GM23338 (cell line): ENCODE measurements around the gene DNAJC1. TPM values are rescaled to one million over a fixed set of nuclear protein-coding genes. Genes with fewer than 3 reads are reported as not detected.

ENCODE experiments used
- ATAC-seq: fragments of 200-7000 bp; cut with Tn5 transposase; 3 replicates; pipeline ENCODE4 v1.9.1; 2020
- DNase-seq: peaks from one replicate; pipeline ENCODE4 v3.0.0-alpha.2; 2015; ENCODE audit warnings: low spot score
- H2AFZ ChIP-seq: fragments of 200-600 bp; sonication (generic); 2 replicates; pipeline ENCODE4 v1.8.0; 2016; ENCODE audit warnings: antibody characterized with exemption, mild to moderate bottlenecking, moderate library complexity
- H3F3A ChIP-seq: fragments of 200-600 bp; sonication (generic); replicated peaks from 2 replicates; pipeline ENCODE4 v1.8.0; 2017; ENCODE audit warnings: antibody characterized with exemption, mixed run types, low read depth
- H3K27ac ChIP-seq: fragments of 200-600 bp; sonication (generic); 2 replicates; pipeline ENCODE4 v1.6.1; 2016; ENCODE audit warnings: low read depth
- H3K27me3 ChIP-seq: fragments of 200-600 bp; sonication (generic); 2 replicates; pipeline ENCODE4 v1.8.0; 2016; ENCODE audit warnings: mild to moderate bottlenecking, mixed run types, moderate library complexity; ENCODE audit not compliant: insufficient read depth
- H3K36me3 ChIP-seq: fragments of 200-600 bp; sonication (generic); 2 replicates; pipeline ENCODE4 v1.8.0; 2016; ENCODE audit warnings: mild to moderate bottlenecking; ENCODE audit not compliant: insufficient read depth
- H3K4me1 ChIP-seq: fragments of 200-600 bp; sonication (generic); 2 replicates; pipeline ENCODE4 v1.8.0; 2016; ENCODE audit warnings: mild to moderate bottlenecking, moderate library complexity; ENCODE audit not compliant: insufficient read depth
- H3K4me2 ChIP-seq: fragments of 200-600 bp; sonication (generic); 2 replicates; pipeline ENCODE4 v1.7.1; 2017; ENCODE audit warnings: mixed run types
- H3K4me3 ChIP-seq: fragments of 200-600 bp; sonication (generic); 2 replicates; pipeline ENCODE4 v1.6.1; 2016; ENCODE audit warnings: mixed run types
- H3K79me2 ChIP-seq: fragments of 200-600 bp; sonication (generic); replicated peaks from 2 replicates; pipeline ENCODE4 v1.8.0; 2017; ENCODE audit warnings: mild to moderate bottlenecking; ENCODE audit not compliant: insufficient read depth
- H3K9me2 ChIP-seq: fragments of 200-600 bp; sonication (generic); 2 replicates; pipeline ENCODE4 v1.8.0; 2017; ENCODE audit not compliant: insufficient read depth
- H4K20me1 ChIP-seq: fragments of 200-600 bp; sonication (generic); replicated peaks from 2 replicates; pipeline ENCODE4 v1.8.0; 2017; ENCODE audit warnings: mild to moderate bottlenecking; ENCODE audit not compliant: insufficient read depth
- H3K27ac Mint-ChIP-seq: 2 replicates; pipeline ENCODE4 v1.8.0; 2020; ENCODE audit warnings: inconsistent platforms, mild to moderate bottlenecking, moderate library complexity, mixed read lengths
- H3K27me3 Mint-ChIP-seq: 3 replicates; pipeline ENCODE4 v1.8.0; 2022; ENCODE audit warnings: low read depth, mild to moderate bottlenecking, moderate library complexity, mixed read lengths, inconsistent platforms; ENCODE audit not compliant: insufficient read depth, poor library complexity
- H3K36me3 Mint-ChIP-seq: 3 replicates; pipeline ENCODE4 v1.8.0; 2021; ENCODE audit warnings: low read depth, mild to moderate bottlenecking, inconsistent platforms, moderate library complexity, mixed read lengths
- H3K4me1 Mint-ChIP-seq: 3 replicates; pipeline ENCODE4 v1.8.0; 2020; ENCODE audit warnings: mild to moderate bottlenecking, inconsistent platforms, mixed read lengths
- H3K4me3 Mint-ChIP-seq: 3 replicates; pipeline ENCODE4 v1.8.0; 2021; ENCODE audit warnings: moderate library complexity, mild to moderate bottlenecking, inconsistent platforms, mixed read lengths
- H3K9me3 Mint-ChIP-seq: 3 replicates; pipeline ENCODE4 v1.8.0; 2020; ENCODE audit warnings: moderate library complexity, mild to moderate bottlenecking, inconsistent platforms, mixed read lengths
- CREB1 ChIP-seq: fragments of 250-450 bp; sonication (Bioruptor Pico); IDR thresholded peaks from 2 replicates; pipeline ENCODE4 v1.5.0; 2020; ENCODE audit warnings: low read depth, mild to moderate bottlenecking, moderate library complexity
- EZH2 ChIP-seq: fragments of 200-600 bp; sonication (generic); IDR thresholded peaks from one replicate; pipeline ENCODE4 v1.8.0; 2017; ENCODE audit warnings: antibody characterized with exemption, mild to moderate bottlenecking, low read depth; ENCODE audit not compliant: unreplicated experiment
- EZH2phosphoT487 ChIP-seq: fragments of 200-600 bp; sonication (generic); IDR thresholded peaks from one replicate; pipeline ENCODE4 v1.8.1; 2018; ENCODE audit warnings: antibody characterized with exemption; ENCODE audit not compliant: unreplicated experiment
- JUNB ChIP-seq: IDR thresholded peaks from one replicate; pipeline ENCODE4 v1.6.1; 2016; ENCODE audit warnings: antibody characterized with exemption; ENCODE audit not compliant: unreplicated experiment
- NANOG ChIP-seq: IDR thresholded peaks from 2 replicates; pipeline ENCODE4 v1.6.1; 2016; ENCODE audit warnings: antibody characterized with exemption, borderline replicate concordance
- POLR2AphosphoS5 ChIP-seq: IDR thresholded peaks from 2 replicates; pipeline ENCODE4 v1.6.1; 2016; ENCODE audit warnings: antibody characterized with exemption, low read depth
- STAT1 ChIP-seq: IDR thresholded peaks from one replicate; pipeline ENCODE4 v1.6.1; 2016; ENCODE audit warnings: antibody characterized with exemption; ENCODE audit not compliant: unreplicated experiment
- ZNF114 ChIP-seq: fragments of 250-450 bp; sonication (Bioruptor Pico); IDR thresholded peaks from 2 replicates; pipeline ENCODE4 v1.5.0; 2020; ENCODE audit warnings: mild to moderate bottlenecking, moderate library complexity
- ZNF331 ChIP-seq: fragments of 250-450 bp; sonication (Bioruptor Pico); IDR thresholded peaks from 2 replicates; pipeline ENCODE4 v1.5.0; 2020; ENCODE audit warnings: low read depth, mild to moderate bottlenecking, moderate library complexity
- ZNF462 ChIP-seq: fragments of 250-450 bp; sonication (Bioruptor Pico); IDR thresholded peaks from 2 replicates; pipeline ENCODE4 v1.5.0; 2020; ENCODE audit warnings: mild to moderate bottlenecking, moderate library complexity
- polyA plus RNA-seq: library from polyadenylated mRNA; unstranded; fragments of >200 nt; fragmentation: Nextera tagmentation; extraction: Ambion mirVana; gene quantifications from 2 replicates; pipeline ENCODE4 v1.2.1, GENCODE V29; 2016
- total RNA-seq: library from RNA; depleted of rRNA; stranded (reverse); fragments of >200 nt; shearing (Covaris generic); gene quantifications from 2 replicates; pipeline ENCODE4 v1.2.3, GENCODE V29; 2014
- TF ChIP-seq, protein P1 (sequence below), 2 experiments: fragments of 200-600 bp in 1 of 2; sonication (generic) in 1 of 2; conservative IDR thresholded peaks; 2 replicates each; pipeline versions ENCODE4 v1.5.1 to v1.6.1; 2016 to 2017; ENCODE audit warnings: antibody characterized with exemption in 2 of 2, low read depth in 2 of 2, mild to moderate bottlenecking in 2 of 2, moderate library complexity in 1 of 2
- TF ChIP-seq, protein P2 (sequence below): IDR thresholded peaks from 2 replicates; pipeline ENCODE4 v1.6.1; 2016; ENCODE audit warnings: antibody characterized with exemption
- TF ChIP-seq, protein P3 (sequence below): IDR thresholded peaks from one replicate; pipeline ENCODE4 v1.6.1; 2018; ENCODE audit warnings: antibody characterized with exemption; ENCODE audit not compliant: unreplicated experiment

DNAJC1 gene
- total and polyA plus RNA-seq, 2 experiments from 2014 or later: 38.6 to 45.3 TPM

GRCh38 chr10:22029445-22030236, 26.1 kb upstream of the DNAJC1 start:
- DNase-seq: no peak
- Histone ChIP-seq H3K9me2 (peaks cover 5% of the 10 kb centered on the region; the same call in 1 of the 2 replicates), H3K4me3 (no peak overlapping the region), H4K20me1 (no peaks in the 10 kb centered on the region), H3K27me3 (no peaks in the 10 kb centered on the region), H3K36me3 (no peaks in the 10 kb centered on the region; the same call in 1 of the 2 replicates), H3K79me2 (no peaks in the 10 kb centered on the region), H3K4me2 (no peak overlapping the region), H3K27ac (no peak overlapping the region), H3F3A (no peaks in the 10 kb centered on the region), H3K4me1 (no peaks in the 10 kb centered on the region), H2AFZ (0 out of 2 replicates have a peak overlapping the region, but pooled peaks have one; percentile 63)
- ATAC-seq: no peak
- Mint-ChIP-seq H3K27ac (no peak overlapping the region), H3K4me1 (no peaks in the 10 kb centered on the region), H3K9me3 (peaks cover 12% of the 10 kb centered on the region), H3K27me3 (no peaks in the 10 kb centered on the region), H3K36me3 (peaks cover 7% of the 10 kb centered on the region; the same call in 2 of the 3 replicates), H3K4me3 (no peak overlapping the region)
- TF ChIP-seq, protein P1, sequence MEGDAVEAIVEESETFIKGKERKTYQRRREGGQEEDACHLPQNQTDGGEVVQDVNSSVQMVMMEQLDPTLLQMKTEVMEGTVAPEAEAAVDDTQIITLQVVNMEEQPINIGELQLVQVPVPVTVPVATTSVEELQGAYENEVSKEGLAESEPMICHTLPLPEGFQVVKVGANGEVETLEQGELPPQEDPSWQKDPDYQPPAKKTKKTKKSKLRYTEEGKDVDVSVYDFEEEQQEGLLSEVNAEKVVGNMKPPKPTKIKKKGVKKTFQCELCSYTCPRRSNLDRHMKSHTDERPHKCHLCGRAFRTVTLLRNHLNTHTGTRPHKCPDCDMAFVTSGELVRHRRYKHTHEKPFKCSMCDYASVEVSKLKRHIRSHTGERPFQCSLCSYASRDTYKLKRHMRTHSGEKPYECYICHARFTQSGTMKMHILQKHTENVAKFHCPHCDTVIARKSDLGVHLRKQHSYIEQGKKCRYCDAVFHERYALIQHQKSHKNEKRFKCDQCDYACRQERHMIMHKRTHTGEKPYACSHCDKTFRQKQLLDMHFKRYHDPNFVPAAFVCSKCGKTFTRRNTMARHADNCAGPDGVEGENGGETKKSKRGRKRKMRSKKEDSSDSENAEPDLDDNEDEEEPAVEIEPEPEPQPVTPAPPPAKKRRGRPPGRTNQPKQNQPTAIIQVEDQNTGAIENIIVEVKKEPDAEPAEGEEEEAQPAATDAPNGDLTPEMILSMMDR (conservative IDR thresholded peaks at IDR 0.05; ENCODE audit: low read depth in 2 of 2): no peak
- TF ChIP-seq ZNF462 (CRISPR knock-in tag) (no peak), NANOG (no peak), EZH2 (no peak), ZNF114 (CRISPR knock-in tag) (no peak), JUNB (no peak), EZH2phosphoT487 (no peak), CREB1 (CRISPR knock-in tag) (no peak), ZNF331 (CRISPR knock-in tag) (no peak), STAT1 (no peak), POLR2AphosphoS5 (no peak)
- TF ChIP-seq, protein P2, sequence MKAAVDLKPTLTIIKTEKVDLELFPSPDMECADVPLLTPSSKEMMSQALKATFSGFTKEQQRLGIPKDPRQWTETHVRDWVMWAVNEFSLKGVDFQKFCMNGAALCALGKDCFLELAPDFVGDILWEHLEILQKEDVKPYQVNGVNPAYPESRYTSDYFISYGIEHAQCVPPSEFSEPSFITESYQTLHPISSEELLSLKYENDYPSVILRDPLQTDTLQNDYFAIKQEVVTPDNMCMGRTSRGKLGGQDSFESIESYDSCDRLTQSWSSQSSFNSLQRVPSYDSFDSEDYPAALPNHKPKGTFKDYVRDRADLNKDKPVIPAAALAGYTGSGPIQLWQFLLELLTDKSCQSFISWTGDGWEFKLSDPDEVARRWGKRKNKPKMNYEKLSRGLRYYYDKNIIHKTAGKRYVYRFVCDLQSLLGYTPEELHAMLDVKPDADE: no peak
- TF ChIP-seq, protein P3, sequence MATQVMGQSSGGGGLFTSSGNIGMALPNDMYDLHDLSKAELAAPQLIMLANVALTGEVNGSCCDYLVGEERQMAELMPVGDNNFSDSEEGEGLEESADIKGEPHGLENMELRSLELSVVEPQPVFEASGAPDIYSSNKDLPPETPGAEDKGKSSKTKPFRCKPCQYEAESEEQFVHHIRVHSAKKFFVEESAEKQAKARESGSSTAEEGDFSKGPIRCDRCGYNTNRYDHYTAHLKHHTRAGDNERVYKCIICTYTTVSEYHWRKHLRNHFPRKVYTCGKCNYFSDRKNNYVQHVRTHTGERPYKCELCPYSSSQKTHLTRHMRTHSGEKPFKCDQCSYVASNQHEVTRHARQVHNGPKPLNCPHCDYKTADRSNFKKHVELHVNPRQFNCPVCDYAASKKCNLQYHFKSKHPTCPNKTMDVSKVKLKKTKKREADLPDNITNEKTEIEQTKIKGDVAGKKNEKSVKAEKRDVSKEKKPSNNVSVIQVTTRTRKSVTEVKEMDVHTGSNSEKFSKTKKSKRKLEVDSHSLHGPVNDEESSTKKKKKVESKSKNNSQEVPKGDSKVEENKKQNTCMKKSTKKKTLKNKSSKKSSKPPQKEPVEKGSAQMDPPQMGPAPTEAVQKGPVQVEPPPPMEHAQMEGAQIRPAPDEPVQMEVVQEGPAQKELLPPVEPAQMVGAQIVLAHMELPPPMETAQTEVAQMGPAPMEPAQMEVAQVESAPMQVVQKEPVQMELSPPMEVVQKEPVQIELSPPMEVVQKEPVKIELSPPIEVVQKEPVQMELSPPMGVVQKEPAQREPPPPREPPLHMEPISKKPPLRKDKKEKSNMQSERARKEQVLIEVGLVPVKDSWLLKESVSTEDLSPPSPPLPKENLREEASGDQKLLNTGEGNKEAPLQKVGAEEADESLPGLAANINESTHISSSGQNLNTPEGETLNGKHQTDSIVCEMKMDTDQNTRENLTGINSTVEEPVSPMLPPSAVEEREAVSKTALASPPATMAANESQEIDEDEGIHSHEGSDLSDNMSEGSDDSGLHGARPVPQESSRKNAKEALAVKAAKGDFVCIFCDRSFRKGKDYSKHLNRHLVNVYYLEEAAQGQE: no peak
